HG03354 (cell line): ENCODE data around the gene SNX2.
A peak's percentile ranks its signal among the peaks of the same experiment; 100 is the strongest.
"Not testable (repeated sequence)": the region's sequence is repeated elsewhere in the genome, so short reads cannot be mapped to it uniquely, and the experiment has no call there.

Experiments
- ATAC-seq: cut with Tn5 transposase; IDR thresholded peaks from one replicate; pipeline ENCODE4 v1.9.1; 2021; ENCODE audit warnings: mild to moderate bottlenecking; ENCODE audit not compliant: unreplicated experiment, poor library complexity, severe bottlenecking

Gene SNX2

DNA sequence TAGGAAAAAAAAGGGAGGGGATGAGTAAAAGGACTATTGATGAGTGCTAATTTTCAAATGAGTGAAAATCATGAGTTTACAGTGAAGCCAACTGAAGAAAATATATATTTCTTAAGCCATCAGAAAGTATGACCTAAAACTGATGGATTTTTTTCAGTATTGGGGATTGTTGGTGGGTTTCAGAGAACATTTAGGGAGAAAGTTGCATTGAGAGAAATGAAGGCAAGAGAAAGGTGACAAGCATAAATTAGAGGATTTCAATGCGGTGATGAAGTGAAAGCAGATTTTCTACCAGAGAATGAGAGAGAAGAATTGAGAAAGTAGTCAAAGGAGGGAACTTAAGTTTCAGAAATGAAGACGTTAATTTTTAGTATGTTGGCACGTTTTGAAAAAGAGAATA lies 62.1 kb downstream of the SNX2 start:
- ATAC-seq: no peak

GRCh38 chr5:122839731-122840130 lies 64.9 kb downstream of the SNX2 start:
- ATAC-seq: no peak

GRCh38 chr5:122842016-122842580 lies 67.2 kb downstream of the SNX2 start:
- ATAC-seq: no peak

DNA sequence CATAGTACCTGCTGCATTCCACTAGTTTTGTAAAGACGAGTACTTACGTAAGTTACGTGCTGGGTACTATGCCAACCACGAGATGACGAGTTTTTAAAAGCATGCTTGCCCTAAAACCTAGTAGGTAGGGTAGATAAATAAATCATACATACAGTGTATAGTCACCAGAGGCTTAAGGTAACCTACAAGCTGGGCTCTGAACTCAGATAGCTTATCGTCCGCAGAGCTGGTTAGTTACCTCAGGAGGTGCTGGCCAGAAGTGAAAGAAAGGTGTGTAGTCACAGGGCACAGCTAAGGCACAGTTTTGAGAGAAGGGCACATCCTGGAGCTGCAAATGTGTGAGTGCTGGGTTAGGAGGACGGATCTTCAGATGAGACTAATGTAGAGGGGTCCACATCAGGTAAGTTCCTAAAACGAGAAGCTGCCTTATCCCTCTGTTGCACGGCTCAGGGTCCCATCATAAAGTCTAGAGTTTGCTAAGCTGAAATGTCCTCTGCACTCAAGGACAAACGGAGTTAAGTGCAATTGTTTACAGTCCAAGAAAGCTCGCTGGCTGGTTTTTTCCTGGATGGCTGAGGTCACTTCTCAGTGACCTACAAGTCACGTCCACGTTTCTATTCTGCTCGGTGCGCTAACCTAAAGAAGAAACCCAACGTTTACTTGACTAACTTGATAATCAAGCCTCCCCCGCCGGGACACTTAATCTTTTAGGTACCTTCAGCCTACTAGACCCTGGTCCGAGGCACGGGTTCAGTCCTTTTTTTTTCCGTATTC lies 69.4 kb downstream of the SNX2 start:
- ATAC-seq: peak; percentile 2

DNA sequence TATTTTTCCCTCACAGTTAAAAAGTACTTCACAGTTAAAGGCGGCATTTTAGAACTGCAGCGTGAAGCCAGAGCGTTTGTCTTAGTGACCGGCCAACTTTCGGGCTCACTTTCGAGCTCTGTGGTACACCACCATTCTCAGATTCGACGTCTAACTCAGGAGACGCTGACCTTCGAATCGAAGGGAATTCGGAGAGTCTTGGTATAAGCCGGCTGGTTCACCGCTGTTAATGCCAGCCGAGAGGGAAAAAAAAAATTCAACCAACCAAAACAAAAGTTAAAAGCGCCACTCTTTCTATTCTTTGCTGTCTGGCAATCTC lies 70.0 kb downstream of the SNX2 start:
- peak; percentile 50 for ATAC-seq

DNA sequence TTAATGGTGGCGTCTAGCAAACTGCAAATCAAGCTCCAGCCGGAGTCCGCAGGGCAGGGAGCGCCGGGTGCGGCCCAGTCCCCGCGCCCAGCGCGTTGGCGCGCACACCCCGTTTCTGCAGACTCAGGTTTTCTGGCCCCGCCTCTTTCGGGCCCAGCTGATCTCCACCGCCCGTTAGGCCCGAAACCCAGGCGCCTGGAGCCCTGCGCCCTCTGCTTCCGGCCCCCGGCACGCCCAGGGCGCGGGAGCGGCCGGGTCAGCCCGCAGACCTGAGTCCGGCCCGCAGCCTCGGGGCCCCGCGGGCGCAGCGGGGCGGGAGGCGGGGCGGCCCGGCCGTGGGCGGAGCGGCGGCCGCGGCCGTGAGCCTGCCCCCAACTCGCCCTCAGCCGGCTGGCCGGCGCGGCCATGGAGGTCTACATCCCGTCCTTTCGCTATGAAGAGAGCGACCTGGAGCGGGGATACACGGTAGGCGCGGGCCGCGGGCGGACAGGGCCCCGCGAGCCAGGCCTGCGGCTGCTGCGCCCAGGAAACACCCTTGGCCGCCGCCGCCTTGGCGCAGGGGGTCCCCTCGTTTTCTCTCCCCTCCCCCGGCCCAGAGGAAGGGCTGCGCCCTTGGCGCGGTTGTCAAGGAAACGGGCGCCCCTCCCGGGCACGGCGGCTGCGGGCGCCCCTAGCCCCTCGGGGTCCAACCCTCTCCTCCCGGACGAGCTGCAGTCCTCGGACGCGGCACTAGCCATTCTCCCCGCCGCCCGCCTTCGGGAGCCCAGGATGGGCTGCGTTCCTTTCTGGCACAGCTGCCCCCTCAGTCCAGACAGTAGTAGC lies 70.6 kb downstream of the SNX2 start, which contains the start of gene SNX24:
Gene SNX24 (plus strand): TSS at position 385 of the 822 bp plus-strand sequence. CDS start 21 bp downstream, at position 406.
- peak; percentile 87 for ATAC-seq

- ATAC-seq: no peak
Measured at GRCh38 chr5:122846051-122846550, 71.2 kb downstream of the SNX2 start.

- ATAC-seq: no peak
Measured at GRCh38 chr5:122847687-122848081, 72.8 kb downstream of the SNX2 start.

DNA sequence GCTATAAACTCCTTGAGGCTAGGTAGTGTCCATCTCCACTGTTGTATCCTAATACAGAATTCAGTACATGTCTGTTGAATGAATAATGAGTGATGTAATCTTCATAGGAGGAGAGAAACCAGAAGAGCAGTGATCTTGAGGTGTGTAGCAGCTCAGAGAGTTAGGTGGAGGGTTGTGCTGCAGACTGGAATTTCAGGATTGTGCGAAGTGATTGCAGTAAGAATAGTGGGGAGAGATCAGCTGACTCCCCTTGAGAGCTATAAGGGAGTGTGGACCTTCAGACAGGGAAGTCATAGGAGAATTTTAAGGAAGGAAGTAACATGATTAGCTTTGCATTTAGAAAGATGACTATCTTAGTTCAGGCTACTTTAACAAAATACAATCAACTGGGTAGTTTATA lies 74.9 kb downstream of the SNX2 start:
- no peak for ATAC-seq

GRCh38 chr5:122857538-122857937 lies 82.7 kb downstream of the SNX2 start:
- not testable (repeated sequence) for ATAC-seq

DNA sequence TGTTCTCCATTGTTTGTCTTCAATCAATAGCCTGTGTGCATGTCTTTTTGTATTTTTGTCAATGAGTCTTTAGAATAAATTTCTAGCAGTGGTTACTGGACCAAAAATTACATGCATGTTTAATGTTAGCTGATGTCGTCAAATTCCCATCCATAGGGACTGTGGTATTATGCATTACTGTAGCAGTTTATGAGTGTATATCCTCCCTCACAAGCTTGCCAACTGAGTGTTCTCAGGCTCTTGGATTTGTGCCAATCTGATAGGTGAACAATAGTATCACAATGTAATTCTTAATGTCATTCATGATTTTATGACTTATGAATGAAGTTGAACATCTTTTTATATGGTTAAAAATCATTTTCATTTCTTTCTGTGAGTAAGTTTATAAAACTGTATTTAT lies 83.6 kb downstream of the SNX2 start:
- no peak for ATAC-seq

DNA sequence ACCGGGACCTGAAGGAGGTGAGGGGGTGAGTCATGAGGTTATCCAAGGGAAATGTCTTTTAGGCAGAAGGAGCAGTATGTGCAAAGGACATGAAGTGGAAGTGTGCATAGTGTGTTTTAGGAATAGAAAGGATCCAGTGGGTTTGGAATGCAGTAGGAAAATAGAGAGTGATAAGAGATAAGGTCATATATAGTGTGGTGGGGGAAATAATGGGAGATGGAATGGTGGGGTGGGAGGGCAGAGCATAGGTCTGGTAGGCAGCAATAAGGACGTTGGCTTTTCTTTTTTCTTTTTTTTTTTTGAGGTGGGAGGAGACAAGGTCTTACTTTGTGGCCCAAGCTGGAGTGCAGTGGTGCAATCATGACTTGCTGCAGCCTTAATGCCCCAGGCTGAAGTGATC lies 88.4 kb downstream of the SNX2 start:
- no peak for ATAC-seq

DNA sequence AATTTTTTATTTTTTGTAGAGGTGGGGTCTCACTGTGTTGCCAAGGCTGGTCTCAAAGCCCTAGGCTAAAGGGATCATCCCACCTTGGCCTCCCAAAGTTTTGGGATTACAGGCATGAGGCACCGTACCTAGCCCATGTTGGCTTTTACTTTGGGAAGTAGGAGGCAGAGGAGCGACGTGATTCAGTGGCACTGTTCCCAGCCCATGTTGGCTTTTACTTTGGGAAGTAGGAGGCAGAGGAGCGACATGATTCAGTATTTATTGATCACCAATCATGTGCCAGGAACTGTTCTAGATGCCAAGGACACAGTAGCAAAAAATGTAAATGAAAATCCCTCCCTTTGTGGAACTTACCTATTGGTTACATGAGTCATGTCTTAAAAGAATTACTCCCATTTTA lies 88.8 kb downstream of the SNX2 start:
- no peak for ATAC-seq

- no peak for ATAC-seq
Measured at GRCh38 chr5:122864400-122864799, 89.5 kb downstream of the SNX2 start.

- no peak for ATAC-seq
Measured at GRCh38 chr5:122864842-122865241, 90.0 kb downstream of the SNX2 start.

- no peak for ATAC-seq
Measured at GRCh38 chr5:122870219-122870856, 95.5 kb downstream of the SNX2 start.

GRCh38 chr5:122871661-122872060 lies 96.8 kb downstream of the SNX2 start:
- no peak for ATAC-seq

DNA sequence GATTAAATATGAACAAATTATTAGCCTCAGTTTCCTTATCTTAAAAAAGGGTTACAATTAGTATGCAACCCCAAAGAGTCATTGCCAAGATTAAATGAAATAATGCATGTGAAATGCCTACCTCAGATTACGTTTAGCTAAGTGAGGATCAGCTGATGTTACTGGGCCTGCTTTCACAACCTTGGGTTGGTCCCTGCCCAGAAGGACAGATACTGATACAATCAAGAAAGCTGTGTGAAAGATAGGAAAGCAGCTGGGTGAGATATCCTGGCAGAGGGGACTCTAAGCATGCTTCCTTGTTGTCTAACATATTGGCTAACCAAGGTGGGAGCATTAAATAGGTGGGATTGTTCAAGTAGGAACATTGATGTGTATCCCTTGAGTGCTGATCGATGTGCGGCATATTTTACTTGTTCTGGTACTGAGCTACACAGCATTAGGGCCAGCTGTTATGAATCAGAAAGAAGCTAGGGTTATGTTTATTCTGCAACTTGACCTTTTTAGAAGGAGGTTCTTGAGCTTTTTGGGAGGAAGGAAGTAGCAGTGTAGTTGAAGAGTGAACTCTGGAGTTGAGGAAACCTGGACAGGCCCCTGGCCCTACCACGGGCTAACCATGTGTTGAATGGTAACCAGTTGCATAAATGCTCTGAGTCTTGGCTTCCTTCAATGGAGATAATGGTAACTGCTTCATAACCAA lies 99.4 kb downstream of the SNX2 start:
- no peak for ATAC-seq

GRCh38 chr5:122877518-122877917 lies 102.6 kb downstream of the SNX2 start:
- peak; percentile 67 for ATAC-seq

- no peak for ATAC-seq
Measured at GRCh38 chr5:122879076-122879475, 104.2 kb downstream of the SNX2 start.
